Ishikawa (cell line): ENCODE data around the gene TARS3.

ENCODE experiments used
- CEBPB ChIP-seq: IDR thresholded peaks from 2 replicates; pipeline ENCODE4 v1.6.1; 2012
- EGR1 ChIP-seq: IDR thresholded peaks from 2 replicates; pipeline ENCODE4 v1.6.1; 2012
- EP300 ChIP-seq: IDR thresholded peaks from 2 replicates; pipeline ENCODE4 v1.6.1; 2012; ENCODE audit warnings: borderline replicate concordance
- FOXM1 ChIP-seq: IDR thresholded peaks from 2 replicates; pipeline ENCODE4 v1.6.1; 2012; ENCODE audit warnings: low read depth, borderline replicate concordance
- RAD21 ChIP-seq: IDR thresholded peaks from 2 replicates; pipeline ENCODE4 v1.6.1; 2012; ENCODE audit warnings: low read depth
- REST ChIP-seq: IDR thresholded peaks from 2 replicates; pipeline ENCODE4 v1.6.1; 2012; ENCODE audit warnings: low read depth, mild to moderate bottlenecking
- TAF1 ChIP-seq: IDR thresholded peaks from 2 replicates; pipeline ENCODE4 v1.6.1; 2012; ENCODE audit warnings: low read depth, mild to moderate bottlenecking
- TCF12 ChIP-seq: IDR thresholded peaks from 2 replicates; pipeline ENCODE4 v1.6.1; 2012; ENCODE audit warnings: low read depth
- TEAD4 ChIP-seq: IDR thresholded peaks from 2 replicates; pipeline ENCODE4 v1.6.1; 2012
- USF1 ChIP-seq: IDR thresholded peaks from 2 replicates; pipeline ENCODE4 v1.6.1; 2012
- YY1 ChIP-seq: IDR thresholded peaks from 2 replicates; pipeline ENCODE4 v1.6.1; 2012; ENCODE audit warnings: low read depth

GRCh38 chr15:101609742-101610610, 114.3 kb downstream of the TARS3 start:
- TF ChIP-seq TAF1 (no peak), TCF12 (no peak), USF1 (no peak), RAD21 (no peak), REST (no peak), TEAD4 (no peak), CEBPB (no peak), YY1 (no peak), EP300 (no peak), FOXM1 (no peak), EGR1 (no peak)
